GM19455 (cell line): Measurements from ENCODE around the gene GIMAP6.
"Not testable (repeated sequence)": the region's sequence is repeated elsewhere in the genome, so short reads cannot be mapped to it uniquely, and the experiment has no call there.

Experiments
- ATAC-seq: cut with Tn5 transposase; IDR thresholded peaks from one replicate; pipeline ENCODE4 v1.9.1; 2021; ENCODE audit not compliant: unreplicated experiment

GIMAP6 gene

GRCh38 chr7:150586785-150587152, 45.4 kb downstream of the GIMAP6 start:
- ATAC-seq, result no peak

GRCh38 chr7:150586068-150586784, 46.0 kb downstream of the GIMAP6 start:
- ATAC-seq, result no peak

- ATAC-seq, result no peak
These were observed 47.0 kb downstream of the GIMAP6 start for GRCh38 chr7:150585199-150585598.

- ATAC-seq, result no peak
These were observed 51.4 kb downstream of the GIMAP6 start for GRCh38 chr7:150580638-150581394.

- ATAC-seq, result not testable (repeated sequence)
These were observed 52.1 kb downstream of the GIMAP6 start for GRCh38 chr7:150579979-150580637.
